HG03457 (cell line): ENCODE data around the gene ELFN2.

ENCODE experiments used
- ATAC-seq: cut with Tn5 transposase; IDR thresholded peaks from one replicate; pipeline ENCODE4 v1.9.1; 2021; ENCODE audit warnings: moderate number of reproducible peaks; ENCODE audit not compliant: unreplicated experiment

The ELFN2 gene

GRCh38 chr22:37365950-37366349, 61.3 kb downstream of the ELFN2 start:
- no peak for ATAC-seq

GRCh38 chr22:37363261-37363992, 63.9 kb downstream of the ELFN2 start:
- ATAC-seq: no peak

GRCh38 chr22:37362621-37363020, 64.7 kb downstream of the ELFN2 start:
- ATAC-seq: no peak

- ATAC-seq: no peak
Measured at GRCh38 chr22:37358917-37359316, 68.4 kb downstream of the ELFN2 start.

GRCh38 chr22:37358386-37358785, 68.9 kb downstream of the ELFN2 start:
- no peak for ATAC-seq

- ATAC-seq: no peak
Measured at GRCh38 chr22:37357446-37358075, 69.7 kb downstream of the ELFN2 start.

GRCh38 chr22:37356922-37357321, 70.4 kb downstream of the ELFN2 start:
- no peak for ATAC-seq

GRCh38 chr22:37355174-37355573, 72.1 kb downstream of the ELFN2 start:
- ATAC-seq: no peak

GRCh38 chr22:37354670-37355069, 72.6 kb downstream of the ELFN2 start:
- no peak for ATAC-seq

GRCh38 chr22:37354261-37354660, 73.0 kb downstream of the ELFN2 start:
- ATAC-seq: no peak

GRCh38 chr22:37353839-37354238, 73.4 kb downstream of the ELFN2 start:
- no peak for ATAC-seq

- ATAC-seq: no peak
Measured at GRCh38 chr22:37352481-37352880, 74.8 kb downstream of the ELFN2 start.

- ATAC-seq: no peak
Measured at GRCh38 chr22:37351232-37351631, 76.0 kb downstream of the ELFN2 start.

GRCh38 chr22:37349043-37349814, 78.0 kb downstream of the ELFN2 start:
- ATAC-seq: no peak

- no peak for ATAC-seq
Measured at GRCh38 chr22:37346505-37346895, 80.8 kb downstream of the ELFN2 start.

- no peak for ATAC-seq
Measured at GRCh38 chr22:37345863-37346504, 81.3 kb downstream of the ELFN2 start.

GRCh38 chr22:37344735-37345449, 82.4 kb downstream of the ELFN2 start:
- no peak for ATAC-seq

GRCh38 chr22:37343863-37344734, 83.2 kb downstream of the ELFN2 start:
- no peak for ATAC-seq

GRCh38 chr22:37343348-37343747, 83.9 kb downstream of the ELFN2 start:
- ATAC-seq: no peak

GRCh38 chr22:37342065-37342464, 85.2 kb downstream of the ELFN2 start:
- no peak for ATAC-seq
